Neural progenitor cell (in vitro differentiated cells): Measurements from ENCODE around the gene NWD2. TPM values are rescaled to one million over a fixed set of nuclear protein-coding genes. Genes with fewer than 3 reads are reported as not detected.
A peak's percentile ranks its signal among the peaks of the same experiment; 100 is the strongest.

Source experiments
- DNase-seq: peaks from one replicate; pipeline ENCODE4 v3.0.0-alpha.2; 2016; ENCODE audit warnings: low spot score
- H2AFZ ChIP-seq: fragments of 200-600 bp; sonication (generic); replicated peaks from 2 replicates; pipeline ENCODE4 v1.6.1; 2016; ENCODE audit warnings: antibody characterized with exemption
- H3F3A ChIP-seq: fragments of 200-600 bp; sonication (generic); 2 replicates; pipeline ENCODE4 v1.6.1; 2016; ENCODE audit warnings: antibody characterized with exemption, low read depth
- H3K27ac ChIP-seq: fragments of 200-600 bp; sonication (generic); 2 replicates; pipeline ENCODE4 v1.5.1; 2016; ENCODE audit warnings: mild to moderate bottlenecking
- H3K27me3 ChIP-seq: fragments of 200-600 bp; sonication (generic); 2 replicates; pipeline ENCODE4 v1.6.1; 2016; ENCODE audit warnings: mild to moderate bottlenecking, moderate library complexity
- H3K36me3 ChIP-seq: fragments of 200-600 bp; sonication (generic); 2 replicates; pipeline ENCODE4 v1.5.1; 2016
- H3K4me1 ChIP-seq: fragments of 200-600 bp; sonication (generic); 2 replicates; pipeline ENCODE4 v1.6.1; 2016; ENCODE audit warnings: mixed run types
- H3K4me2 ChIP-seq: fragments of 200-600 bp; sonication (generic); 2 replicates; pipeline ENCODE4 v1.6.1; 2016
- H3K4me3 ChIP-seq: fragments of 200-600 bp; sonication (generic); 2 replicates; pipeline ENCODE4 v1.5.1; 2016
- H3K79me2 ChIP-seq: fragments of 200-600 bp; sonication (generic); 2 replicates; pipeline ENCODE4 v1.6.1; 2016; ENCODE audit warnings: low read depth
- H3K9ac ChIP-seq: fragments of 200-600 bp; sonication (generic); 2 replicates; pipeline ENCODE4 v1.6.1; 2016
- H3K9me3 ChIP-seq: fragments of 200-600 bp; sonication (generic); 2 replicates; pipeline ENCODE4 v1.5.1; 2016; ENCODE audit warnings: low read depth
- H4K20me1 ChIP-seq: fragments of 200-600 bp; sonication (generic); 2 replicates; pipeline ENCODE4 v1.6.1; 2016; ENCODE audit warnings: low read depth
- H3K27ac Mint-ChIP-seq: 3 replicates; pipeline ENCODE4 v1.8.0; 2021; ENCODE audit warnings: mixed read lengths
- H3K27me3 Mint-ChIP-seq: 2 replicates; pipeline ENCODE4 v1.8.0; 2022; ENCODE audit warnings: low read depth, mild to moderate bottlenecking, inconsistent platforms, moderate library complexity, mixed read lengths; ENCODE audit not compliant: insufficient read depth
- H3K36me3 Mint-ChIP-seq: 3 replicates; pipeline ENCODE4 v1.8.0; 2021; ENCODE audit warnings: mixed read lengths
- H3K4me1 Mint-ChIP-seq: 3 replicates; pipeline ENCODE4 v1.8.0; 2021; ENCODE audit warnings: mixed read lengths
- H3K4me3 Mint-ChIP-seq: 3 replicates; pipeline ENCODE4 v1.8.0; 2021; ENCODE audit warnings: mild to moderate bottlenecking, moderate library complexity, mixed read lengths
- H3K9me3 Mint-ChIP-seq: 3 replicates; pipeline ENCODE4 v1.8.0; 2020; ENCODE audit warnings: mixed read lengths
- EZH2 ChIP-seq: fragments of 200-600 bp; sonication (generic); IDR thresholded peaks from 2 replicates; pipeline ENCODE4 v1.6.1; 2017; ENCODE audit warnings: antibody characterized with exemption, mild to moderate bottlenecking, moderate library complexity
- EZH2phosphoT487 ChIP-seq: fragments of 200-600 bp; sonication (generic); IDR thresholded peaks from 2 replicates; pipeline ENCODE4 v1.6.1; 2017; ENCODE audit warnings: antibody characterized with exemption
- total RNA-seq: library from RNA; depleted of rRNA; stranded (reverse); fragments of >200 nt; gene quantifications from 2 replicates; pipeline ENCODE4 v1.2.3, GENCODE V29; 2015; ENCODE audit warnings: low replicate concordance
- TF ChIP-seq, protein P1 (sequence below): fragments of 200-600 bp; sonication (generic); IDR thresholded peaks from 2 replicates; pipeline ENCODE4 v1.5.1; 2017; ENCODE audit warnings: antibody characterized with exemption, mild to moderate bottlenecking

Gene NWD2
- total RNA-seq, 1 donor from 2014 or later: not detected

- H3K36me3 ChIP-seq: no peaks in the 10 kb centered on the region
Measured at GRCh38 chr4:37370052-37370451, 125.5 kb downstream of the NWD2 start.

DNA sequence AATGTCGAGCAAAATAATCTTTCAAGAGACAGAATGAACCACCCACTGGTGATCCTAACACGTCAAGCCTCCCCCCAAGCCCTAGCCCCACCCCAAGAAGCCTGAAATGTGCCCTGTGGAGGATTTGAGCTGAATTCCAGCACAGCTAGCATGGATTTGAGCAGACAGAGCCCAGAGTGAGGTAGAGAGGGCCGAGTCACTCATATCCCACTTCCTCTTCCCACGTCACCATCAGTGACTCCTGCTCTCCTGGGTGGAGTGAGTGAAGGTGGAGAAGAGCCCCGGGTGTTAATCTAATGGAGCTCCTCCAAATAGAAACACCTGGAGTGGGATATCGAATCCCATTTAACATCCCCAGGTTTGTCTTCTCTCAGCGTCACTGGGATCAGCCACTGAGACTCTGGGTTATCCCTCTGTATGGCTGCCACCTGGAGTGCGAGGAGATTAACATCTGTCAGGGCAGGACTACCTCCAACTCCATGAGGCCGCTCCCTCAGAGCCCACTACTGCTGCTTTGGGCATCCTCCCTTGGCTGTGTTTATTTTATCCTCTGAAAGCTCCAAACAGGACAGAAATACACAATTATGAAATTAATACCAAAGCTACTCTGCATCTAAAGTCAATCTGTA, 136.6 kb downstream of the NWD2 start:
- Mint-ChIP-seq H3K27ac (no peak overlapping the region), H3K27me3 (no peaks in the 10 kb centered on the region), H3K4me3 (no peak overlapping the region), H3K9me3 (no peaks in the 10 kb centered on the region), H3K36me3 (no peaks in the 10 kb centered on the region), H3K4me1 (no peaks in the 10 kb centered on the region)
- Histone ChIP-seq H3K4me2 (no peak overlapping the region), H3K9me3 (no peaks in the 10 kb centered on the region), H3K9ac (no peak overlapping the region), H3K27me3 (no peaks in the 10 kb centered on the region), H3F3A (no peaks in the 10 kb centered on the region), H3K79me2 (no peaks in the 10 kb centered on the region), H4K20me1 (no peaks in the 10 kb centered on the region), H3K27ac (no peak overlapping the region), H2AFZ (peak overlapping the region; percentile 8), H3K4me3 (no peak overlapping the region), H3K36me3 (no peaks in the 10 kb centered on the region), H3K4me1 (no peaks in the 10 kb centered on the region)
- TF ChIP-seq EZH2 (no peak), EZH2phosphoT487 (no peak)
- TF ChIP-seq, protein P1, sequence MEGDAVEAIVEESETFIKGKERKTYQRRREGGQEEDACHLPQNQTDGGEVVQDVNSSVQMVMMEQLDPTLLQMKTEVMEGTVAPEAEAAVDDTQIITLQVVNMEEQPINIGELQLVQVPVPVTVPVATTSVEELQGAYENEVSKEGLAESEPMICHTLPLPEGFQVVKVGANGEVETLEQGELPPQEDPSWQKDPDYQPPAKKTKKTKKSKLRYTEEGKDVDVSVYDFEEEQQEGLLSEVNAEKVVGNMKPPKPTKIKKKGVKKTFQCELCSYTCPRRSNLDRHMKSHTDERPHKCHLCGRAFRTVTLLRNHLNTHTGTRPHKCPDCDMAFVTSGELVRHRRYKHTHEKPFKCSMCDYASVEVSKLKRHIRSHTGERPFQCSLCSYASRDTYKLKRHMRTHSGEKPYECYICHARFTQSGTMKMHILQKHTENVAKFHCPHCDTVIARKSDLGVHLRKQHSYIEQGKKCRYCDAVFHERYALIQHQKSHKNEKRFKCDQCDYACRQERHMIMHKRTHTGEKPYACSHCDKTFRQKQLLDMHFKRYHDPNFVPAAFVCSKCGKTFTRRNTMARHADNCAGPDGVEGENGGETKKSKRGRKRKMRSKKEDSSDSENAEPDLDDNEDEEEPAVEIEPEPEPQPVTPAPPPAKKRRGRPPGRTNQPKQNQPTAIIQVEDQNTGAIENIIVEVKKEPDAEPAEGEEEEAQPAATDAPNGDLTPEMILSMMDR: no peak
- DNase-seq: peak; percentile 49

More at GRCh38 chr4:37370052-37370451, 125.5 kb downstream of the NWD2 start:
- H3K36me3 Mint-ChIP-seq: no peaks in the 10 kb centered on the region
- no peak overlapping the region for H3K9ac ChIP-seq
- H3K27ac ChIP-seq: no peak overlapping the region
- no peak overlapping the region for H3K4me3 Mint-ChIP-seq
- H4K20me1 ChIP-seq: no peaks in the 10 kb centered on the region
- H2AFZ ChIP-seq: no peak overlapping the region
- no peak overlapping the region for H3K4me2 ChIP-seq
- no peaks in the 10 kb centered on the region for H3K4me1 ChIP-seq
- no peaks in the 10 kb centered on the region for H3F3A ChIP-seq
- H3K27me3 Mint-ChIP-seq: no peaks in the 10 kb centered on the region
- H3K27me3 ChIP-seq: no peaks in the 10 kb centered on the region
- DNase-seq: no peak
- H3K79me2 ChIP-seq: no peaks in the 10 kb centered on the region
- H3K4me3 ChIP-seq: no peak overlapping the region
- H3K4me1 Mint-ChIP-seq: peaks cover 2% of the 10 kb centered on the region
- no peaks in the 10 kb centered on the region for H3K9me3 Mint-ChIP-seq
- TF ChIP-seq, protein P1: no peak
- TF ChIP-seq EZH2: no peak
- no peak for TF ChIP-seq EZH2phosphoT487
- H3K9me3 ChIP-seq: no peaks in the 10 kb centered on the region
- no peak overlapping the region for H3K27ac Mint-ChIP-seq

GRCh38 chr4:37383579-37384229, 139.2 kb downstream of the NWD2 start:
- no peak overlapping the region for H3K27ac Mint-ChIP-seq
- H2AFZ ChIP-seq: no peak overlapping the region

More at GRCh38 chr4:37383579-37384229, 139.2 kb downstream of the NWD2 start:
- no peak for TF ChIP-seq EZH2phosphoT487
- no peak for TF ChIP-seq EZH2
- TF ChIP-seq, protein P1: peak; percentile 74
- DNase-seq: peak; percentile 72
- peaks cover 1% of the 10 kb centered on the region for H3F3A ChIP-seq
- no peaks in the 10 kb centered on the region for H3K9me3 ChIP-seq
- H3K4me3 ChIP-seq: no peak overlapping the region
- no peaks in the 10 kb centered on the region for H3K9me3 Mint-ChIP-seq
- H3K27me3 ChIP-seq: no peaks in the 10 kb centered on the region
- no peak overlapping the region for H3K9ac ChIP-seq
- no peaks in the 10 kb centered on the region for H3K79me2 ChIP-seq
- H3K4me2 ChIP-seq: no peak overlapping the region
- H3K36me3 Mint-ChIP-seq: no peaks in the 10 kb centered on the region
- no peaks in the 10 kb centered on the region for H3K36me3 ChIP-seq
- peaks cover under 1% of the 10 kb centered on the region for H3K4me1 ChIP-seq
- no peak overlapping the region for H3K4me3 Mint-ChIP-seq
- no peaks in the 10 kb centered on the region for H4K20me1 ChIP-seq
- no peak overlapping the region for H3K27ac ChIP-seq
- peaks cover 2% of the 10 kb centered on the region for H3K4me1 Mint-ChIP-seq
- no peaks in the 10 kb centered on the region for H3K27me3 Mint-ChIP-seq
